ENCODE measurements around the gene NAA38. TPM values are rescaled to one million over a fixed set of nuclear protein-coding genes. Genes with fewer than 3 reads are reported as not detected.

Gene NAA38
- total and polyA plus RNA-seq, 2 experiments from 2014 or later: 17.1 to 74.8 TPM

GRCh38 chr17:7897773-7898172, 40.4 kb upstream of the NAA38 start:
- H3K27me3 Mint-ChIP-seq (ENCODE audit: insufficient read depth, low read depth, poor library complexity): peaks cover 10% of the 10 kb centered on the region
- DNase-seq (ENCODE audit: low spot score): no peak
- Histone ChIP-seq H3F3A (replicated peaks; ENCODE audit: low read depth) (no peaks in the 10 kb centered on the region), H2AFZ (no peak overlapping the region), H3K4me1 (ENCODE audit: insufficient read depth) (no peaks in the 10 kb centered on the region), H4K20me1 (replicated peaks; ENCODE audit: insufficient read depth) (no peaks in the 10 kb centered on the region), H3K36me3 (ENCODE audit: insufficient read depth) (no peaks in the 10 kb centered on the region), H3K9me2 (ENCODE audit: insufficient read depth) (no peaks in the 10 kb centered on the region), H3K4me3 (no peak overlapping the region), H3K4me2 (no peak overlapping the region), H3K27me3 (ENCODE audit: insufficient read depth) (no peaks in the 10 kb centered on the region), H3K79me2 (replicated peaks; ENCODE audit: insufficient read depth) (no peaks in the 10 kb centered on the region), H3K27ac (ENCODE audit: low read depth) (no peak overlapping the region)
- H3K9me3 Mint-ChIP-seq: no peaks in the 10 kb centered on the region
- peaks cover 26% of the 10 kb centered on the region for H3K36me3 Mint-ChIP-seq (ENCODE audit: low read depth)
- no peak overlapping the region for H3K27ac Mint-ChIP-seq
- no peak overlapping the region for H3K4me3 Mint-ChIP-seq
- TF ChIP-seq STAT1 (IDR thresholded peaks at IDR 0.05; ENCODE audit: unreplicated experiment) (no peak), CTCF (conservative IDR thresholded peaks at IDR 0.05; ENCODE audit: low read depth in 2 of 2) (peak in 1 of 2 experiments; percentile 45; a peak in 2 of 4 replicates)
- ATAC-seq: no peak
- H3K4me1 Mint-ChIP-seq: no peaks in the 10 kb centered on the region

- H3K27me3 Mint-ChIP-seq (ENCODE audit: insufficient read depth, low read depth, poor library complexity): peaks cover 6% of the 10 kb centered on the region
- ATAC-seq: no peak
- H3K27ac Mint-ChIP-seq: no peak overlapping the region
- H3K9me3 Mint-ChIP-seq: no peaks in the 10 kb centered on the region
- Histone ChIP-seq H3K27ac (ENCODE audit: low read depth) (no peak overlapping the region), H3K36me3 (ENCODE audit: insufficient read depth) (no peaks in the 10 kb centered on the region), H3K9me2 (ENCODE audit: insufficient read depth) (no peaks in the 10 kb centered on the region), H3K4me2 (no peak overlapping the region), H3K4me1 (ENCODE audit: insufficient read depth) (no peaks in the 10 kb centered on the region), H3K79me2 (replicated peaks; ENCODE audit: insufficient read depth) (no peaks in the 10 kb centered on the region), H3K4me3 (no peak overlapping the region), H3K27me3 (ENCODE audit: insufficient read depth) (no peaks in the 10 kb centered on the region), H2AFZ (no peak overlapping the region), H3F3A (replicated peaks; ENCODE audit: low read depth) (no peaks in the 10 kb centered on the region), H4K20me1 (replicated peaks; ENCODE audit: insufficient read depth) (no peaks in the 10 kb centered on the region)
- no peaks in the 10 kb centered on the region for H3K4me1 Mint-ChIP-seq
- DNase-seq (ENCODE audit: low spot score): no peak
- peaks cover 26% of the 10 kb centered on the region for H3K36me3 Mint-ChIP-seq (ENCODE audit: low read depth)
- no peak overlapping the region for H3K4me3 Mint-ChIP-seq
- TF ChIP-seq REST (IDR thresholded peaks at IDR 0.05; ENCODE audit: unreplicated experiment) (no peak), ZNF114 (CRISPR knock-in tag; IDR thresholded peaks at IDR 0.05) (no peak), ETS1 (IDR thresholded peaks at IDR 0.05) (no peak), EZH2phosphoT487 (IDR thresholded peaks at IDR 0.05; ENCODE audit: unreplicated experiment) (no peak), POLR2AphosphoS5 (IDR thresholded peaks at IDR 0.05; ENCODE audit: low read depth) (no peak), CREB1 (CRISPR knock-in tag; IDR thresholded peaks at IDR 0.05; ENCODE audit: low read depth) (no peak), EZH2 (IDR thresholded peaks at IDR 0.05; ENCODE audit: low read depth, unreplicated experiment) (no peak), STAT1 (IDR thresholded peaks at IDR 0.05; ENCODE audit: unreplicated experiment) (no peak), ZNF331 (CRISPR knock-in tag; IDR thresholded peaks at IDR 0.05; ENCODE audit: low read depth) (no peak), JUNB (IDR thresholded peaks at IDR 0.05; ENCODE audit: unreplicated experiment) (no peak), CTCF (conservative IDR thresholded peaks at IDR 0.05; ENCODE audit: low read depth in 2 of 2) (no peak)
Observed at GRCh38 chr17:7897090-7897489, 39.7 kb upstream of the NAA38 start.
